Measurements from ENCODE around the gene WNK1.
"Not testable (repeated sequence)": the region's sequence is repeated elsewhere in the genome, so short reads cannot be mapped to it uniquely, and the experiment has no call there.

WNK1 gene

DNA sequence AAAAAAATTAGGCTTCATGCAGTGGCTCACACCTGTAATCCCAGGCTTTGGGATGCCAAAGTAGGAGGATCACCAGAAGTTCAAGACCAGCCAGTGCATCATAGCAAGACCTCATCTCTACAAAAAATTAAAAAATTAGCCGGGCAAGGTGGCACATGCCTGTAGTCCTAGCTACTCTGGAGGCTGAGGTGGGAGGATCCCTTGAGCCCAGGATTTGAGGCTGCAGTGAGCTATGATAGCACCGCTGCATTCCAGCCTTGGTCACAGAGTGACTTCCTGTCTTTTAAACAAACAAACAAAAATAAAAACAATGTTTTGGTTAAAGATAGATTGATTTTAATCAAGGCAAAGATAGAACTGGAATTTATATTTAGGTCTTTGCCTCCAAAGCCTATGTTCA lies 60.6 kb downstream of the WNK1 start:
- no peak for DNase-seq (ENCODE audit: low read depth in 4 of 4, low spot score in 1 of 4)

GRCh38 chr12:817456-817855 lies 65.1 kb downstream of the WNK1 start:
- DNase-seq (ENCODE audit: low read depth in 4 of 4, low spot score in 1 of 4): not testable (repeated sequence)

DNA sequence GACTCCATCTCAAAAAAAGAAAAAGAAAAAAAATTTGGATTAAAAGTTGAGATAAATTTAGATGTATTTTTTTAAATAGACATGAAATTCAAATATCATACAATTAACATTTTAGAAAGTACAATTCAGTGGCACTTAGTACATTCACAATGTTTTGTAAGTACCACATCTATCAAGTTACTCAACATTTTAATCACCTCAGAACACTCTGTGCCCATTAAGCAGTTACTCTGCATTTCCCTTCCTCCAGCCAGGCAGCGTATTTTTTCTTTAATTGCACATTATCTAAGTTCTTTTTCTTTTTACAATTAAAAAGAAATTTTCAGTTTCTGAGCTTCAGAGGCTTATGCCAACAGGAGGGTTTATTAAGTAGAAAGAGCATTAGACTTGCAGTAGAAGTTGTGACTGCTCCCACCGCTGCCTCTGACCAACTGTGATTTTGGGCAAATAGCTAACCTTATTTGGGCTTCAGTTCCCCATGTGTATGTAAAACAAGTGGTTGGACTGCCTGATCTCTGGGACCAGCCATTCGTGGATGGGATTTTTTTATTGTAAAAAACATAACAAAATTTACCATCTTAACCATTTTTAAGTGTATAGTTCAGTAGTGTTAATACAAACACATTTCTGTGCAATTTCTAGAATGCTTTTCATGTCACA lies 65.7 kb downstream of the WNK1 start:
- DNase-seq (ENCODE audit: low read depth in 4 of 4, low spot score in 1 of 4): no peak

DNA sequence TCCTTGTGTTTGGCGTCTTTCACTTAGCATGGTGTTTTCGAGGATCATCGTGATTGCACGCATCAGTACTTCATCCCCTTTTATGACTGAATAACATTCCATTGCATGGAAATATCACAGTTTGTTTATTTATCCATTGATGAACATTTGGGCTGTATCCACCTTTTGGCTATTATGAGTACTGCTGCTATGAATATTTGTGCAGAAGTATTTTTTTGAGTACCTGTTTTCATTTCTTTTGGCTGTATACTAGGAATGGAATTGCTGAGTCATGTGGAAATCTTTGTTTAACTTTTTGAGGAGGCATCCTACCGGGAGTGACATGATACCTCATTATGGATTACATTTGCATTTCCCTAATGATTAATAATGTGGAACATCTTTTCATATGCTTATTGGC lies 66.4 kb downstream of the WNK1 start:
- no peak for DNase-seq (ENCODE audit: low read depth in 4 of 4, low spot score in 1 of 4)

DNA sequence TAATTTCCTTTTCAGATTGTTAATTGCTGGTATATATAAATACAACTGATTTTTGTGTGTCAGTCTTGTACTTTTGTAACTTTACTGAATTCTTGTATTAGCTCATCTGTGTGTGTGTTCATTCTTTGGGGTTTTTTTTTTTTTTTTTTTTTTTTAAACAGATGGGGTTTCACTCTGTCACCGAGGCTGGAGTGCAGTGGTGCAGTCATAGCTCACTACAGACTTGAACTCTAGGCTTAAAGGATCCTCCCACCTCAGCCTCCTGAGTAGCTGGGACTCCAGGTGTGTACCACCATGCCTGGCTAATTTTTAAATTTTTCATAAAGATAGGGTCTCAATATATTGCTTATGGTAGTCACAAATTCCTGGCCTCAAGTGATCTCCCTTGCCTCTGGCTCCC lies 68.0 kb downstream of the WNK1 start:
- DNase-seq (ENCODE audit: low read depth in 4 of 4, low spot score in 1 of 4): no peak

DNA sequence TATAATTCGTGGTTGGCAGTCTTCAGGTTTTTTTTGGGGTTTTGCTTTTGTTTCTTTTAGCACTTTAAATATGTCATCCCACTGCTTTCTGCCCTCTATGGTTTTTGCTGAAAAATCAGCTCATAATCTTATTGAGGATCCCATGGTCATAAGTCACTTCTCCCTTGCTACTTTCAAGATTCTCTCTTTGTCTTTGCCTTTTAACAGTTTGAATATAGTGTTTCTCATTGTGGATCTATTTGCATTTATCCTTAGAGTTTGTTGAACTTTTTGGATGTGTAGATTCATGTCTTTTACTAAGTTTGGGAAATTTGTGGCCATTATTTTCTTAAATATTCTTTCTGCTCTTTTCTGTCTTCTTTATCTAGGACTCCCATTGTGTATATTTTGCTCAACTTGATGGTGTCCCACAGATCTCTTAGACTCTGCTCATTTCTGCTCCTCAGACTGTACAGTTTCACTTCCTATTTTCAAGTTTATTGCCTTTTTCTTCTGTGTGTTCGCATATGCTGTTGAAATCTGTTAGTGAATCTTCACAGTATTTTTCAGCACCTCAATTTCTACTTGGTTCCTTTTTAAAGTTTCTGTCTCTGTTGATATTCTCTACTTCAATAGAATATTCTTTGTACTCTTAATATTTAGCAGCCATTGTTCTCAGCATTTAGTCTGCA lies 70.8 kb downstream of the WNK1 start:
- DNase-seq (ENCODE audit: low read depth in 4 of 4, low spot score in 1 of 4): no peak

DNA sequence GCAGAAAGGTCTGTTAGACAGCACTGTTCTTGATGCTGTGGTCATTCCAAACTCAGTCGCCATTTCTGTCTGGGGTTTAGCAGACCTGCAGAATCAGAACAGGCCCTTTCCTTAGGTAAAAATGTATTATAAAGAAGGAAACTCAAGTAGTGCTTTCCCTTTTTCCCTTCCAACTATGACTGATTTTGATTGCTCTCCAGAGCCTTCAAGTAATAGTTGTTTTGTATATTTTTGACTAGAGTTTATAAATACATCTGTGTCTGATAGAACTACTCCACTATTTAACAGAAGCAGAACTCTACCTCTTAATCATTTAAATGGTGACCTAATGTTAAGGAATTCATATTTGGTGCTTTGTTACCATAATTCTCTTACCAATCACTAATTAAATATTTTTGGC lies 74.0 kb downstream of the WNK1 start:
- no peak for DNase-seq (ENCODE audit: low read depth in 4 of 4, low spot score in 1 of 4)

DNA sequence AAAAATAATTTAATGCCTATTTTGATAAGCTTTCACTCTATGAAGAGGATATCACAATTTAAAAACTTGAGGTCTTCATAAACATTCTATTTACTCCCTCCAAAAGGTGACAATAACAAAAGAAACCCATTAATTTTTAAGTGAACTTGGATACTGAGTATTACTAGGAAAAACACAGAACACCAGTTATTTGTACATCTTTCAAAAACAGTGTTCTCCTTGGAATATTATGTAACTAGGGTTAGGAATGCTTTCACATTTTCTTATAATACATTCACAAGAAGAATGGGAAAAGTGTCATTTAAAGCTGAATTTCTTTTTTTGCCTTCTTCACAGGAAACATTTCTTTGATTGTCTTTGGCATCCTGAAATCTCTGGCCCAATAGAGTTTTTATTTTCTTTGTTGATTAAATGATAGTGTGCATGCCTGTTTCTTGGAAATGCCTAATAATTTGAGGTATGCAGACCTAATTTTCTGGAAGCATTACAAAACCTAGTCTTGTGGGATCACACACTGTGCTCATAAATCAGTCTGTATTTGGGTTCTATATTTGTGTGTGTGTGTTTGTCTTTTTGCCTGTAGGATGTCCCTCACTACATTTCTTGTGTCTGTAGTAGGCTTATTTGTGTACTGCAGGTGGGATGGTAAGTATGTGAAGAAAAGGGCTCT lies 76.5 kb downstream of the WNK1 start:
- no peak for DNase-seq (ENCODE audit: low read depth in 4 of 4, low spot score in 1 of 4)

DNA sequence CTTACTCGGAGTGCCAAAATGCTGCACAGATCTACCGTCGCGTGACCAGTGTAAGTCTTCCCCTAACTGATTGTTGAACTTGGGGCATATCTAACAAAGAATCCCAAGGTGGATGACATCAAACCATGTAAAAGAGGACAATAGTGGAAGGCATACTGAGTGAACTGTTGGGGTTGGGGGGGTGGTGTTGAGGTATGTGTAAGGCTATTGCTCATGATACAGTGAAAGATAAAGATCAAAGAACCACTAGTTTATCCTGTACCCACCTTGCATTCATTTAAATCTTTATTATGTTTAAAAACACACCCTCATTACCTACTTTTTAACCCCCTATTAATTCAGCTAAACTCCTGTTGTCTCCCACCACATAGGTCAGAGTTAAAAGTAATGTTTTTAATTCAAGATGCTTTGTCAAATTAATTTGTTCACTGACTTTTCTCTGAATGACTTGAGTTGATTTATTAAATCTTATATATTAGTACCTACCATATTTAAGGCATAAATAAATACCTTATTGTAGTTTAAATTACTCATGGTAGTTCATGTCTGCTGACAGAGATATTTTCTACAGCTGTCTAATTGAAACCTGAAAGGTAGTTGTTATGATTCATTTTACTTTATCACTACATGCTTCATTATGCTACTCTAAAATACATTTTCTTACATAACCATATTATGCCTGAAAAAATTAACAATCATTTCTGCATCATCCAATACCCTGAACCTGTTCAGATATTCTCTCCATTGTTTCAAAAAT lies 77.9 kb downstream of the WNK1 start:
- DNase-seq (ENCODE audit: low read depth in 4 of 4, low spot score in 1 of 4): no peak

- DNase-seq (ENCODE audit: low read depth in 4 of 4, low spot score in 1 of 4): no peak
Measured at GRCh38 chr12:835754-836518, 83.6 kb downstream of the WNK1 start.

DNA sequence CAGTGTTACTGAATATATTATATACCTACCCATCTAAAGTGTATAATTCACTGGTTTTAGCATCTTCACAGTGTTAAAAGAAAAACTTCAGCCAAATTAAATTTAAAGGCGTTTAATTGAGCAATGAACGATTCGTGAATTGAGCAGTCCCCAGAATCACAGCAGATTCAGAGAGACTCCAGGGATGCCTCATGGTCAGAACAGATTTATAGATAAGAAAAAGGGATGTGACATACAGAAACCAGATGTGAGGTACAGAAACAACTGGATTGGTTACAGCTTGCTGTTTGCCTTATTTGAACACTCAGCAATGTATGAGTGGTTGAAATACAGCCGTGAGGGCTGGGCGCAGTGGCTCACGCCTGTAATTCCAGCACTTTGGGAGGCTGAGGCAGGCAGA lies 84.6 kb downstream of the WNK1 start:
- DNase-seq (ENCODE audit: low read depth in 4 of 4, low spot score in 1 of 4): no peak

DNA sequence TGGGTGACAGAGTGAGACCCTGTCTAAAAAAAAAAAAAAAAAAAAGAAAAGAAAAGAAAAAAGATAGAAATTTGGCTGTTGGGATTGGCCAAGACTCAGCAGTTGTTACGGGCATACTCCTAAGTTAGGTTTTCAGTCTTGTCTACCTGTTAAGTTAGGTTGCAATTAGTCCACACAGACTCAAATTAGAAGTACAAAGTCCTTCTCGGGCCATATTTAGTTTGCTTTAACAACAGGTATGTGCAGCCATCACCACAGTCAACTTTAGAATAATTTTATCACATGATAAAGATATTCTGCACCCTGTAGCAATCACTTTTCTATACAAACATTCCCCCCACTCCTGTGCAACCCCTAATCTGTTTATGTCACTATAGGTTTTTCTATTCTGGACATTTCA lies 85.2 kb downstream of the WNK1 start:
- DNase-seq (ENCODE audit: low read depth in 4 of 4, low spot score in 1 of 4): no peak

GRCh38 chr12:843609-844008 lies 91.2 kb downstream of the WNK1 start:
- no peak for DNase-seq (ENCODE audit: low read depth in 4 of 4, low spot score in 1 of 4)

GRCh38 chr12:846421-846820 lies 94.0 kb downstream of the WNK1 start:
- DNase-seq (ENCODE audit: low read depth in 4 of 4, low spot score in 1 of 4): no peak

DNA sequence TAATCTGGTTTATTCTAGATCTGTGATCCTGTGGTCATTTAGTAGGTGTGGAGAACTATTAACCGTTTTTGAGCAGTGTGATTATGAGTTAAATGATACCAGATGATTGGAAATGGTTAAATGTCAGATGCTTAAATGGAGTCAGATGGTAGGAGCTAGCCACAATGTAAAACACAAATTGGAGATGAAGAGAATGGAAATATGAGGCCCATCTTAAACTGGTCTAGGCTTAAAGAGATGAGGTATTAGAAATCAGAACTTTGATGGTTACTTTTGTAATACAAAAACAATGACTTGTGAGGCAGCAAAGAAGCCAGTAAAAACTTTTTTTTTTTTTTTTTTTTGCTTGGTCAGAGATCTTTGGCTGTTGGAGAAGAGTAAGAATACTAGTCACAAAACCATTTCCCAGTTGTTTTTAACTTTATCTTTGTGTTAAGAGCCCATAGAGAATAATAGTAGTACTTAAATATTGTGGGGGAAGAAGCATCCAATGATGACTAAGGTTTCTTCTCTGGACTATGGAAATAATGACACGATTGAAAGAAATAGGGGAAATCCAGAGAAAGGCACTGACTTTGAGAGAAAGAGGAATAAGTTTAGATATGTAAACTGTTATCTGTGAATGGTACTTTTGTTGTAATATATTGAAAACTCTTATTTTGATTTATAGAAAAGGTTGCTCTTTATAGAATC lies 95.9 kb downstream of the WNK1 start:
- no peak for DNase-seq (ENCODE audit: low read depth in 4 of 4, low spot score in 1 of 4)

GRCh38 chr12:848882-849527 lies 96.6 kb downstream of the WNK1 start:
- DNase-seq (ENCODE audit: low read depth in 4 of 4, low spot score in 1 of 4): no peak

DNA sequence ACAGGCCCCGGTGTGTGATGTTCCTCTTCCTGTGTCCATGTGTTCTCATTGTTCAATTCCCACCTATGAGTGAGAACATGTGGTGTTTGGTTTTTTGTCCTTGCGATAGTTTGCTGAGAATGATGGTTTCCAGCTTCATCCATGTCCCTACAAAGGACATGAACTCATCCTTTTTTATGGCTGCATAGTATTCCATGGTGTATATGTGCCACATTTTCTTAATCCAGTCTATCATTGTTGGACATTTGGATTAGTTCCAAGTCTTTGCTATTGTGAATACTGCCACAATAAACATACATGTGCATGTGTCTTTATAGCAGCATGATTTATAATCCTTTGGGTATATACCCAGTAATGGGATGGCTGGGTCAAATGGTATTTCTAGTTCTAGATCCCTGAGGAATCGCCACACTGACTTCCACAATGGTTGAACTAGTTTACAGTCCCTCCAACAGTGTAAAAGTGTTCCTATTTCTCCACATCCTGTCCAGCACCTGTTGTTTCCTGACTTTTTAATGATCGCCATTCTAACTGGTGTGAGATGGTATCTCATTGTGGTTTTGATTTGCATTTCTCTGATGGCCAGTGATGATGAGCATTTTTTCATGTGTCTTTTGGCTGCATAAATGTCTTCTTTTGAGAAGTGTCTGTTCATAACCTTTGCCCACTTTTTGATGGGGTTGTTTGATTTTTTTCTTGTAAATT lies 97.5 kb downstream of the WNK1 start:
- not testable (repeated sequence) for DNase-seq (ENCODE audit: low read depth in 4 of 4, low spot score in 1 of 4)

GRCh38 chr12:851343-851742 lies 99.0 kb downstream of the WNK1 start:
- DNase-seq (ENCODE audit: low read depth in 4 of 4, low spot score in 1 of 4): no peak

DNA sequence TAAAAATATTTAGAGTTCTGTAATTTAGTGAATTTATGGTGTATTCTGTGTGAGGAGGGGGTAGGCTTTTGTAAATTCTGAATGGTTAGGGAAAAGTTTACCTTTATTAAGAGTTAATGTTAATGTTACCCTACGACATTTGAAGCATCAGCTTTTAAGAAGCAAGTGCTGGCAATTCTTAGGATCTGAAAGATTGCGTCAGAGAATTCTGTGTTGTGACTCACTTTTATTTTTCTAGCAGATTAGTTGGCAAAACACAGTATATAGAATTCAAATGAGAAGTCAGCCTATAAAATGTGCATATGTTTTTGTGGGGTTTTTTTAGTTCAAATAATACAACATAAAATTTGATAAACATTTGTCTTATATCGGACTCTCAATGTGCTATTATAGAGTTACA lies 99.5 kb downstream of the WNK1 start:
- no peak for DNase-seq (ENCODE audit: low read depth in 4 of 4, low spot score in 1 of 4)

Data from stimulated activated CD4-positive, alpha-beta T cell treated with anti-CD3 and anti-CD28 coated beads, Interleukin-1b, Interleukin-23, amount 100 ng/mL, for 24 hours (primary cell).